Vagina (tissue), 2 donors: ENCODE measurements around the gene OR11H12.
"Not testable (repeated sequence)": the region's sequence is repeated elsewhere in the genome, so short reads cannot be mapped to it uniquely, and the experiment has no call there.

Source experiments
- CTCF ChIP-seq, 3 experiments: fragments of 450-650 bp in 2 of 3; fragments of 200-600 bp in 1 of 3; sonication (generic) in 1 of 3; IDR thresholded peaks; one replicate each; pipeline ENCODE4 v1.5.1; 2017 to 2019; ENCODE audit warnings: antibody characterized with exemption in 3 of 3, mild to moderate bottlenecking in 2 of 3, moderate library complexity in 2 of 3
- POLR2AphosphoS5 ChIP-seq, 2 donors: sonication (generic); formaldehyde crosslinking; IDR thresholded peaks; one replicate each; pipeline ENCODE4 v1.9.0; 2017; ENCODE audit warnings: antibody characterized with exemption in 2 of 2, mild to moderate bottlenecking in 2 of 2, low read depth in 1 of 2; ENCODE audit not compliant: insufficient read depth in 1 of 2

- TF ChIP-seq CTCF (IDR thresholded peaks at IDR 0.05); POLR2AphosphoS5 (IDR thresholded peaks at IDR 0.05; ENCODE audit: insufficient read depth in 1 of 2, low read depth in 1 of 2): not testable (repeated sequence)
These were observed 37.9 kb downstream of the OR11H12 start for GRCh38 chr14:18638785-18639184.
